Fibroblast of upper back skin (primary cell): Measurements from ENCODE around the gene PPM1F.
A peak's percentile ranks its signal among the peaks of the same experiment; 100 is the strongest.

Experiments
- DNase-seq: peaks from one replicate; pipeline ENCODE4 v3.0.0-alpha.2; 2013

PPM1F gene

GRCh38 chr22:21939935-21940334 is 12.7 kb downstream of the PPM1F start:
- peak; percentile 26 for DNase-seq

- no peak for DNase-seq
Observed at GRCh38 chr22:21939461-21939913, 13.2 kb downstream of the PPM1F start.

- no peak for DNase-seq
Observed at GRCh38 chr22:21938906-21939305, 13.7 kb downstream of the PPM1F start.

- peak; percentile 88 for DNase-seq
Observed at GRCh38 chr22:21938071-21938822, 14.4 kb downstream of the PPM1F start.

- no peak for DNase-seq
Observed at GRCh38 chr22:21937821-21938070, 14.9 kb downstream of the PPM1F start.

- DNase-seq, result no peak
Observed at GRCh38 chr22:21937041-21937820, 15.4 kb downstream of the PPM1F start.

- DNase-seq, result no peak
Observed at GRCh38 chr22:21936151-21936775, 16.4 kb downstream of the PPM1F start.

GRCh38 chr22:21933910-21934309 is 18.7 kb downstream of the PPM1F start:
- DNase-seq, result no peak

- DNase-seq, result no peak
Observed at GRCh38 chr22:21933413-21933812, 19.2 kb downstream of the PPM1F start.

GRCh38 chr22:21932347-21932746 is 20.3 kb downstream of the PPM1F start:
- DNase-seq, result no peak

GRCh38 chr22:21931056-21931455 is 21.6 kb downstream of the PPM1F start:
- DNase-seq, result no peak

GRCh38 chr22:21929253-21929652 is 23.4 kb downstream of the PPM1F start:
- DNase-seq, result no peak

GRCh38 chr22:21928048-21928447 is 24.6 kb downstream of the PPM1F start:
- DNase-seq, result no peak

- DNase-seq, result no peak
Observed at GRCh38 chr22:21927174-21927823, 25.3 kb downstream of the PPM1F start.

GRCh38 chr22:21926728-21927127 is 25.9 kb downstream of the PPM1F start:
- DNase-seq, result no peak

- no peak for DNase-seq
Observed at GRCh38 chr22:21923163-21923561, 29.5 kb downstream of the PPM1F start.

- DNase-seq, result no peak
Observed at GRCh38 chr22:21922370-21923162, 30.1 kb downstream of the PPM1F start.

GRCh38 chr22:21921729-21922128 is 30.9 kb downstream of the PPM1F start:
- peak; percentile 36 for DNase-seq

GRCh38 chr22:21921184-21921721 is 31.4 kb downstream of the PPM1F start:
- DNase-seq, result no peak

- no peak for DNase-seq
Observed at GRCh38 chr22:21920341-21921183, 32.1 kb downstream of the PPM1F start.

GRCh38 chr22:21919526-21920307 is 32.9 kb downstream of the PPM1F start:
- no peak for DNase-seq
